Gastroesophageal sphincter (tissue), 3 donors: ENCODE data around the gene CCNDBP1.

ENCODE experiments used
- EP300 ChIP-seq: sonication (generic); formaldehyde crosslinking; IDR thresholded peaks from one replicate; pipeline ENCODE4 v1.6.1; 2017; ENCODE audit warnings: antibody characterized with exemption, mild to moderate bottlenecking
- POLR2A ChIP-seq, 2 donors: fragments of 450-650 bp; IDR thresholded peaks; one replicate each; pipeline ENCODE4 v1.6.1; 2017; ENCODE audit warnings: antibody characterized with exemption in 2 of 2, mild to moderate bottlenecking in 2 of 2, moderate library complexity in 1 of 2
- TF ChIP-seq, protein P1 (sequence below), 4 experiments: fragments of 200-600 bp in 2 of 4; fragments of 450-650 bp in 2 of 4; sonication (generic) in 1 of 4; IDR thresholded peaks; one replicate each; pipeline ENCODE4 v1.5.1; 2017 to 2019; ENCODE audit warnings: antibody characterized with exemption in 4 of 4, mild to moderate bottlenecking in 2 of 4, moderate library complexity in 2 of 4

DNA sequence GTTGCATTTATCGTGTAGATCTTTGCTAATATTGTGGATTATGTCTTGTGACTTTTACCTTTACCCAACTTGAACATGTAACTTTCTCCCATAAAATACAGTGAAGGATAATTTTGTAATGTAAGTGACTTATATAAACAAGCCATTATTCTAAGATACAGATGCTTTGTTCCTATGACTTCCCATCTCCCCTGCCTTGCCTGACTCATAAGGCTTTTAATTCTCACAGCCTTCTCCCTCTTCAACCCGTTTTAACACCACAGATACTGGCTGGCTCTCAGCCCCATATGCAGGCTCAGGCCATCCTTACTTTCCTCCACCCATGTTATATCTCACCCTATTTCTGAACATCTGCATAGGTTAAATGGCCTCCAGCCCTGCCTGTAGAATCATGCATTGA is 4.1 kb downstream of the CCNDBP1 start:
- TF ChIP-seq, protein P1, sequence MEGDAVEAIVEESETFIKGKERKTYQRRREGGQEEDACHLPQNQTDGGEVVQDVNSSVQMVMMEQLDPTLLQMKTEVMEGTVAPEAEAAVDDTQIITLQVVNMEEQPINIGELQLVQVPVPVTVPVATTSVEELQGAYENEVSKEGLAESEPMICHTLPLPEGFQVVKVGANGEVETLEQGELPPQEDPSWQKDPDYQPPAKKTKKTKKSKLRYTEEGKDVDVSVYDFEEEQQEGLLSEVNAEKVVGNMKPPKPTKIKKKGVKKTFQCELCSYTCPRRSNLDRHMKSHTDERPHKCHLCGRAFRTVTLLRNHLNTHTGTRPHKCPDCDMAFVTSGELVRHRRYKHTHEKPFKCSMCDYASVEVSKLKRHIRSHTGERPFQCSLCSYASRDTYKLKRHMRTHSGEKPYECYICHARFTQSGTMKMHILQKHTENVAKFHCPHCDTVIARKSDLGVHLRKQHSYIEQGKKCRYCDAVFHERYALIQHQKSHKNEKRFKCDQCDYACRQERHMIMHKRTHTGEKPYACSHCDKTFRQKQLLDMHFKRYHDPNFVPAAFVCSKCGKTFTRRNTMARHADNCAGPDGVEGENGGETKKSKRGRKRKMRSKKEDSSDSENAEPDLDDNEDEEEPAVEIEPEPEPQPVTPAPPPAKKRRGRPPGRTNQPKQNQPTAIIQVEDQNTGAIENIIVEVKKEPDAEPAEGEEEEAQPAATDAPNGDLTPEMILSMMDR (IDR thresholded peaks at IDR 0.05) = no peak
- TF ChIP-seq POLR2A (IDR thresholded peaks at IDR 0.05) = no peak
- no peak for TF ChIP-seq EP300
